PFSK-1 (cell line): Measurements from ENCODE around the gene CCDC85C.

Experiments used
- POLR2AphosphoS5 ChIP-seq: IDR thresholded peaks from 2 replicates; pipeline ENCODE4 v1.6.1; 2012; ENCODE audit warnings: low read depth, mild to moderate bottlenecking, control low read depth, low read length, moderate library complexity
- SIN3A ChIP-seq: IDR thresholded peaks from 2 replicates; pipeline ENCODE4 v1.6.1; 2012; ENCODE audit warnings: mild to moderate bottlenecking, low read length, moderate library complexity, borderline replicate concordance; ENCODE audit not compliant: insufficient read depth
- TF ChIP-seq, protein P1 (sequence below), 2 experiments: IDR thresholded peaks; 2 replicates each; pipeline versions ENCODE4 v1.6.1 to v1.8.0; 2011 to 2012; ENCODE audit warnings: low read depth in 2 of 2, low read length in 2 of 2, control low read depth in 1 of 2, inconsistent platforms in 1 of 2, mild to moderate bottlenecking in 1 of 2, moderate library complexity in 1 of 2; ENCODE audit not compliant: insufficient read depth in 1 of 2

DNA sequence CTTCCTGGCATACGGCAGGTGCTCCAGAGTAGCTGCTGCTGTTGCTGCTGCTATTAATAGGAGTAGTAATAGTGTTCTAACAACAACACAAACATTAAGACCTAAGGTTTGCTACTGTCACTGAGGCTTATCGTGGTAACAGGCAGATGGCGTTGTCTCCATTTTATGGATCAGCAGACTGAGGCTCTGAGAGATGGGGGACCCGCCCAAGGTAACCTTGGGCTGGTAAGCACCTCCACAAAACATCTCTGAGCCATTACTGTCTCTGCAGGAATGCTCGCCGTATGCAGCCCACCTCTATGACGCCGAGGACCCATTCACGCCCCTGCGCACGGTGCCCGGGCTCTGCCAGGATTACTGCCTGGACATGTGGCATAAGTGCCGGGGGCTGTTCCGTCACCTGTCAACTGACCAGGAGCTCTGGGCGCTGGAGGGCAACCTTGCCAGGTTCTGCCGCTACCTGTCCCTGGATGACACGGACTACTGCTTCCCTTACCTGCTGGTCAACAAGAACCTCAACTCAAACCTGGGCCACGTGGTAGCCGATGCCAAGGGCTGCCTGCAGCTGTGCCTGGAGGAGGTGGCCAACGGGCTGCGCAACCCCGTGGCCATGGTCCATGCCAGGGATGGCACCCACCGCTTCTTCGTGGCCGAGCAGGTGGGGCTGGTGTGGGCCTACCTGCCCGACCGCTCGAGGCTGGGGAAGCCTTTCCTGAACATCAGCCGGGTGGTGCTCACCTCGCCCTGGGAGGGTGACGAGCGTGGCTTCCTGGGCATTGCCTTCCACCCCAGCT is 48.1 kb upstream of the CCDC85C start:
- TF ChIP-seq POLR2AphosphoS5: no peak
- TF ChIP-seq, protein P1, sequence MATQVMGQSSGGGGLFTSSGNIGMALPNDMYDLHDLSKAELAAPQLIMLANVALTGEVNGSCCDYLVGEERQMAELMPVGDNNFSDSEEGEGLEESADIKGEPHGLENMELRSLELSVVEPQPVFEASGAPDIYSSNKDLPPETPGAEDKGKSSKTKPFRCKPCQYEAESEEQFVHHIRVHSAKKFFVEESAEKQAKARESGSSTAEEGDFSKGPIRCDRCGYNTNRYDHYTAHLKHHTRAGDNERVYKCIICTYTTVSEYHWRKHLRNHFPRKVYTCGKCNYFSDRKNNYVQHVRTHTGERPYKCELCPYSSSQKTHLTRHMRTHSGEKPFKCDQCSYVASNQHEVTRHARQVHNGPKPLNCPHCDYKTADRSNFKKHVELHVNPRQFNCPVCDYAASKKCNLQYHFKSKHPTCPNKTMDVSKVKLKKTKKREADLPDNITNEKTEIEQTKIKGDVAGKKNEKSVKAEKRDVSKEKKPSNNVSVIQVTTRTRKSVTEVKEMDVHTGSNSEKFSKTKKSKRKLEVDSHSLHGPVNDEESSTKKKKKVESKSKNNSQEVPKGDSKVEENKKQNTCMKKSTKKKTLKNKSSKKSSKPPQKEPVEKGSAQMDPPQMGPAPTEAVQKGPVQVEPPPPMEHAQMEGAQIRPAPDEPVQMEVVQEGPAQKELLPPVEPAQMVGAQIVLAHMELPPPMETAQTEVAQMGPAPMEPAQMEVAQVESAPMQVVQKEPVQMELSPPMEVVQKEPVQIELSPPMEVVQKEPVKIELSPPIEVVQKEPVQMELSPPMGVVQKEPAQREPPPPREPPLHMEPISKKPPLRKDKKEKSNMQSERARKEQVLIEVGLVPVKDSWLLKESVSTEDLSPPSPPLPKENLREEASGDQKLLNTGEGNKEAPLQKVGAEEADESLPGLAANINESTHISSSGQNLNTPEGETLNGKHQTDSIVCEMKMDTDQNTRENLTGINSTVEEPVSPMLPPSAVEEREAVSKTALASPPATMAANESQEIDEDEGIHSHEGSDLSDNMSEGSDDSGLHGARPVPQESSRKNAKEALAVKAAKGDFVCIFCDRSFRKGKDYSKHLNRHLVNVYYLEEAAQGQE (IDR thresholded peaks at IDR 0.05; ENCODE audit: insufficient read depth in 1 of 2, low read depth in 2 of 2, low read length in 2 of 2): no peak
- no peak for TF ChIP-seq SIN3A
